Measurements from ENCODE around the gene AHI1. TPM values are rescaled to one million over a fixed set of nuclear protein-coding genes. Genes with fewer than 3 reads are reported as not detected.

AHI1 gene
- total RNA-seq, 1 experiment from 2014 or later: 8.9 TPM

DNA sequence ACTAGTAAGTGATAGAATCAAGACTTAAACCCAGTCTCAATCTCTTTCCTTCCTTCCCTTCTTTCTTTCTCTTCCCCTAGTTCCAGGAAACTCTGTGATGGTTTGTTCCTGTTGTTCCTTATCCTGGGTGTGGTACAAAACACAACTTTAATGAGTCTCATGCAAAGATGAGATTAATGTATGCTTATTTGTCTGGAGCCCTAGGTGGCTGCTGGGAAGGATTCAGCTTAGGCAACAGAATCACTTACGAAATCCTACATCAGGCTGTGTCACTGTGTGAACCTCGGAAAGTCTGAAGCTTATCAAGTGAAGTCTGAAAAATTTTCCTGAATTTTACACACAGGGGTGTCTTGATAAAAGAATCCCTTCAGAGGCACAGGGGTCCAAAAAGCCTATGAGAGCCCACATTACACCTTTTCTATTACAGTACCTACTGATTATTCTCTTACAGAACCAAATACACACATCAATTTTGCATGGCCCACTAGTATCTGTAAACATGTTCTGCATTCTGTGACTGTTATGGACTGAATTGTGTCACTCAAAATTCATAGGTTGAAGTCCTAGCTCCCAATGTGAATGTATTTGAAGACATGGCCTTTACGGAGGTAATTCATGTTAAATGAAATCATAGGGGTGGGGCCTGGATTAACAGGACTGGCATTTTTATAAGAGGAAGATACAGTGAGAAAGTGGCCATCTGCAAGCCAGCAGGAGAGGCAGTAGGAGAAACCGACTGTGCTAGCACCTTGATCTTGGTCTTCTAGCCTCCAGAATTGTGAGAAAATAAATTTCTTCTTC is 171.7 kb downstream of the AHI1 start:
- BruUV-seq (replicated peaks): no TSS peak
- H3K36me3 ChIP-seq (ENCODE audit: low read depth, low read length): no peaks in the 10 kb centered on the region
- H3K27me3 ChIP-seq (ENCODE audit: low read length): no peaks in the 10 kb centered on the region
- H2AFZ ChIP-seq (ENCODE audit: low read length): no peak overlapping the region
- POLR2A ChIA-PET (ENCODE audit: unreplicated experiment): no interaction called here
- H4K20me1 ChIP-seq (ENCODE audit: low read length): no peaks in the 10 kb centered on the region
- H3K27ac ChIP-seq (ENCODE audit: low read length): no peak overlapping the region
- H3K9me2 ChIP-seq (replicated peaks; ENCODE audit: low read length): no peaks in the 10 kb centered on the region
- TF ChIP-seq EZH2phosphoT487 (IDR thresholded peaks at IDR 0.05; ENCODE audit: borderline replicate concordance, low read length) (no peak), EZH2 (IDR thresholded peaks at IDR 0.05; ENCODE audit: low read length, unreplicated experiment) (no peak)
- TF ChIP-seq, protein P1, sequence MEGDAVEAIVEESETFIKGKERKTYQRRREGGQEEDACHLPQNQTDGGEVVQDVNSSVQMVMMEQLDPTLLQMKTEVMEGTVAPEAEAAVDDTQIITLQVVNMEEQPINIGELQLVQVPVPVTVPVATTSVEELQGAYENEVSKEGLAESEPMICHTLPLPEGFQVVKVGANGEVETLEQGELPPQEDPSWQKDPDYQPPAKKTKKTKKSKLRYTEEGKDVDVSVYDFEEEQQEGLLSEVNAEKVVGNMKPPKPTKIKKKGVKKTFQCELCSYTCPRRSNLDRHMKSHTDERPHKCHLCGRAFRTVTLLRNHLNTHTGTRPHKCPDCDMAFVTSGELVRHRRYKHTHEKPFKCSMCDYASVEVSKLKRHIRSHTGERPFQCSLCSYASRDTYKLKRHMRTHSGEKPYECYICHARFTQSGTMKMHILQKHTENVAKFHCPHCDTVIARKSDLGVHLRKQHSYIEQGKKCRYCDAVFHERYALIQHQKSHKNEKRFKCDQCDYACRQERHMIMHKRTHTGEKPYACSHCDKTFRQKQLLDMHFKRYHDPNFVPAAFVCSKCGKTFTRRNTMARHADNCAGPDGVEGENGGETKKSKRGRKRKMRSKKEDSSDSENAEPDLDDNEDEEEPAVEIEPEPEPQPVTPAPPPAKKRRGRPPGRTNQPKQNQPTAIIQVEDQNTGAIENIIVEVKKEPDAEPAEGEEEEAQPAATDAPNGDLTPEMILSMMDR (conservative IDR thresholded peaks at IDR 0.05; ENCODE audit: low read depth, low read length): no peak
- H3K4me3 ChIP-seq (ENCODE audit: low read length): no peak overlapping the region
- H3K9me3 ChIP-seq (ENCODE audit: low read length): no peaks in the 10 kb centered on the region
- H3K9ac ChIP-seq (ENCODE audit: low read length): no peak overlapping the region
- H3K4me2 ChIP-seq (ENCODE audit: low read length): no peak overlapping the region
- H3F3A ChIP-seq (ENCODE audit: low read length, unreplicated experiment): no peaks in the 10 kb centered on the region
- H3K4me1 ChIP-seq (ENCODE audit: insufficient read depth, low read length): no peaks in the 10 kb centered on the region
- no peak for ATAC-seq
- CTCF ChIA-PET: no interaction called here
- DNase-seq: no peak
- no peaks in the 10 kb centered on the region for H3K79me2 ChIP-seq (ENCODE audit: low read length)
- intact Hi-C loops (cut with micrococcal nuclease): no loop called here

DNA sequence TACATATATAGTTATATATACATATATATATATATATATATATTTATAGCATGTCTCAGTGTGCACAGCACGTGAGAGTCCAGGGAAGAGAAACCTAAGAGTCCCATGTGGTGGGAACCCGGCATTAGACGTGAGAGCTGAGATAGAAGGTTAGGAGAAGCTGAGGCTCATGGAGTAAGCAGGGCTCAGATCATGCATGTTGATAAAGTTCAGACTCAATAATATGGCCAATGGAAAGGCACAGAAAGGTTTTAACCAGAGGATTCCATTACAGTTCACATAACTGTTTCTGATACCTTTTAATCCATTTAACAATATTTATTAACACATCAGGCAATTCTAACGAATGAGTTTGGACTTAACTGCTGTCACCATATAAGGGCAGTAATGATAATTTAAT is 173.0 kb downstream of the AHI1 start:
- no peak overlapping the region for H3K9ac ChIP-seq (ENCODE audit: low read length)
- H3K4me2 ChIP-seq (ENCODE audit: low read length): no peak overlapping the region
- CTCF ChIA-PET: no interaction called here
- POLR2A ChIA-PET (ENCODE audit: unreplicated experiment): no interaction called here
- H3K36me3 ChIP-seq (ENCODE audit: low read depth, low read length): no peaks in the 10 kb centered on the region
- no peaks in the 10 kb centered on the region for H4K20me1 ChIP-seq (ENCODE audit: low read length)
- H3K9me3 ChIP-seq (ENCODE audit: low read length): no peaks in the 10 kb centered on the region
- ATAC-seq (no peak), DNase-seq (no peak)
- H3K4me1 ChIP-seq (ENCODE audit: insufficient read depth, low read length): no peaks in the 10 kb centered on the region
- BruUV-seq (replicated peaks): no TSS peak
- no peak overlapping the region for H3K4me3 ChIP-seq (ENCODE audit: low read length)
- no peaks in the 10 kb centered on the region for H3K79me2 ChIP-seq (ENCODE audit: low read length)
- H2AFZ ChIP-seq (ENCODE audit: low read length): no peak overlapping the region
- H3K9me2 ChIP-seq (replicated peaks; ENCODE audit: low read length): no peaks in the 10 kb centered on the region
- no peak overlapping the region for H3K27ac ChIP-seq (ENCODE audit: low read length)
- H3F3A ChIP-seq (ENCODE audit: low read length, unreplicated experiment): no peaks in the 10 kb centered on the region
- no peak for TF ChIP-seq EZH2phosphoT487 (IDR thresholded peaks at IDR 0.05; ENCODE audit: borderline replicate concordance, low read length)
- TF ChIP-seq, protein P1 (conservative IDR thresholded peaks at IDR 0.05; ENCODE audit: low read depth, low read length): no peak
- TF ChIP-seq EZH2 (IDR thresholded peaks at IDR 0.05; ENCODE audit: low read length, unreplicated experiment): no peak
- intact Hi-C loops (cut with micrococcal nuclease): no loop called here
- H3K27me3 ChIP-seq (ENCODE audit: low read length): no peaks in the 10 kb centered on the region

DNA sequence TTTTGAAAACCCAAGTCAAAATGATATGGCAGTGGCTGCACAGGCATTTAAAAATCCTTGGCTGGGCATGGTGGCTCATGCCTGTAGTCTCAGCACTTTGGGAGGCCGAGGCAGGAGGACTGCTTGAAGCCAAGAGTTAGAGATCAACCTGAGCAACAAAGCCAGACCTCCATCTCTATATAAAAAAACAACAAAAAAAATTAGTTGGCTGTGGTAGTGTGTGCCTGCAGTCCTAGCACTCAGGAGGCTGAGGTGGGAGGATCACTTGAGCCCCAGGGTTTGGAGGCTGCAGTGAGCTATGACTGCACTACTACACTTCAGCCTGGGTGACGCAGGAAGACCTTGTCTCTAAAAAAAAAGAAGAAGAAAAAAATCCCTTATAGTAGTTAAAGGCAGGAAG is 173.6 kb downstream of the AHI1 start:
- no peak overlapping the region for H3K4me3 ChIP-seq (ENCODE audit: low read length)
- POLR2A ChIA-PET (ENCODE audit: unreplicated experiment): no interaction called here
- intact Hi-C loops (cut with micrococcal nuclease): no loop called here
- H4K20me1 ChIP-seq (ENCODE audit: low read length): no peaks in the 10 kb centered on the region
- no peak for ATAC-seq
- H3K9ac ChIP-seq (ENCODE audit: low read length): no peak overlapping the region
- no peak overlapping the region for H2AFZ ChIP-seq (ENCODE audit: low read length)
- TF ChIP-seq, protein P1 (conservative IDR thresholded peaks at IDR 0.05; ENCODE audit: low read depth, low read length): no peak
- no peak for TF ChIP-seq EZH2phosphoT487 (IDR thresholded peaks at IDR 0.05; ENCODE audit: borderline replicate concordance, low read length)
- TF ChIP-seq EZH2 (IDR thresholded peaks at IDR 0.05; ENCODE audit: low read length, unreplicated experiment): no peak
- H3K4me2 ChIP-seq (ENCODE audit: low read length): no peak overlapping the region
- no peaks in the 10 kb centered on the region for H3K36me3 ChIP-seq (ENCODE audit: low read depth, low read length)
- H3K79me2 ChIP-seq (ENCODE audit: low read length): no peaks in the 10 kb centered on the region
- no peaks in the 10 kb centered on the region for H3K27me3 ChIP-seq (ENCODE audit: low read length)
- no peak for DNase-seq
- no peak overlapping the region for H3K27ac ChIP-seq (ENCODE audit: low read length)
- CTCF ChIA-PET: no interaction called here
- no peaks in the 10 kb centered on the region for H3K9me3 ChIP-seq (ENCODE audit: low read length)
- no peaks in the 10 kb centered on the region for H3F3A ChIP-seq (ENCODE audit: low read length, unreplicated experiment)
- no TSS peak for BruUV-seq (replicated peaks)
- H3K9me2 ChIP-seq (replicated peaks; ENCODE audit: low read length): no peaks in the 10 kb centered on the region
- H3K4me1 ChIP-seq (ENCODE audit: insufficient read depth, low read length): no peaks in the 10 kb centered on the region

All from PC-3 (cell line).